HG02973 (cell line): Measurements from ENCODE around the gene PNPLA3.
A peak's percentile ranks its signal among the peaks of the same experiment; 100 is the strongest.

Source experiments
- ATAC-seq: cut with Tn5 transposase; IDR thresholded peaks from one replicate; pipeline ENCODE4 v1.9.1; 2021; ENCODE audit warnings: moderate library complexity; ENCODE audit not compliant: unreplicated experiment

Gene PNPLA3

GRCh38 chr22:43923631-43924464 lies at the start of gene PNPLA3:
Gene PNPLA3, plus strand, starts transcription at chr22:43923805. Its CDS starts 107 bp downstream, at chr22:43923912.
- ATAC-seq, result no peak

DNA sequence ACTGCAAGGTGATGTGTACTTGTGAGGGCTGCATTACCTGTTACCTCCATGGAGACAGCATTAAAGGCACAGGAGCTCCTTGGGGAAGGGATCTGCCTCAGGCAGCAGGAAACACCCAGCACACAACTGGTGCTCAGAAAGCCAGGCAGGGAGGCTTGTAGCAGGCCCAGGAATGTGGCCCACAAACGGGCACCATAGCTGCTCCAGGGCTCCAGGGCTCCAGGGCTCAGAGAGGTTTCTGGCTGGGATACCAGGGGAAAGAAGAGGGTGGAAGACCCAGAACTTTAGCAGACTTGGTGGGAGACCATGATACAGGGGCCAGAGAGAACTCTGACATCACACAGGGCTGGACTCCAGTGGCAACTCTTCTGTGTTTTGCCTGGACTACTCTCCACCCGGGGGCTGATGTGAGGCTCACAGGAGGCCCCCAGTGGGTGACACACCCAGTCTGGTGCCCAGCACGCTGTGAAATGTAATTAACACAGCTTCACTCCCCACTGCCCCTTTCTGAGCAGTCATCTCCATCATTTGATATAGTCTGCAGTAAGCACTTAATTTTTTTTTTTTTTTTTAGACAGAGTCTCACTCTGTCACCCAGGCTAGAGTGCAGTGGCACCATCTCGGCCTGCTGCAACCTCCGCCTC lies 46.6 kb upstream of the PNPLA3 start:
- ATAC-seq, result no peak

- ATAC-seq, result no peak
Observed at GRCh38 chr22:43878079-43878795, 45.4 kb upstream of the PNPLA3 start.

GRCh38 chr22:43878831-43879550 lies 44.6 kb upstream of the PNPLA3 start:
- ATAC-seq, result no peak

GRCh38 chr22:43879901-43880540 lies 43.6 kb upstream of the PNPLA3 start:
- no peak for ATAC-seq

GRCh38 chr22:43880541-43880991 lies 43.0 kb upstream of the PNPLA3 start:
- no peak for ATAC-seq

GRCh38 chr22:43881091-43882061 lies 42.2 kb upstream of the PNPLA3 start:
- ATAC-seq, result no peak

GRCh38 chr22:43882122-43882767 lies 41.4 kb upstream of the PNPLA3 start:
- no peak for ATAC-seq

DNA sequence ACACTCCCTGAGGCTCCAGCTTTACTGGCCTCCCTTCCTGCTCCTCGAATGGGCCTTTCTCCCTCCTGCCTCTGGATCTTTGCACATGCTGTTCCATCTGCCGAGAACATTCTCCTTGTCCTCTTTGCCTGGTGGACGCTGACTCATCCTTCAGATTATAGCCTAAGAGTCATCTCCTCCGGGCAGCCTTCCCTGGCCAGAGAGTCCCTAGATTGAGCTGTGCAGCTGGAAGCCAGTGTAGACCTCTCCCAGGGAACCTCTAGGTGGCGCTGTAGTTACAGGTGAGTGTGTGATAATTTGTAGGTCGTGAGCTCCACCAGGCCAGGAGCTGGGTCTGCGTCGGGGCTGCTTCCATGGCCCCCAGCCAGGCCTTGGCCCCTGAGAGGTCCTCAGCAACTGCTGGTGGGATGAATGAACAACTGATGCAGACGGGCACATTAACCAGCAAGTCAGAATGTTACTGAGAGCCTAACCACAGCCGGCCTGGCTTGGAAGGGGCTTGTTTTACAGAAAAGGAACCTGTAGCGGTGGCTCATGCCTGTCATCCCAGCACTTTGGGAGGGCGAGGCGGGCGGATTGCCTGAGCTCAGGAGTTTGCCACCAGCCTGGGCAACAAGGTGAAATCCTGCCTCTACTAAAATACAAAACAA lies 40.5 kb upstream of the PNPLA3 start:
- ATAC-seq, result no peak

- ATAC-seq, result no peak
Observed at GRCh38 chr22:43883719-43884415, 39.7 kb upstream of the PNPLA3 start.

GRCh38 chr22:43884600-43885318 lies 38.8 kb upstream of the PNPLA3 start:
- ATAC-seq, result peak; percentile 62

DNA sequence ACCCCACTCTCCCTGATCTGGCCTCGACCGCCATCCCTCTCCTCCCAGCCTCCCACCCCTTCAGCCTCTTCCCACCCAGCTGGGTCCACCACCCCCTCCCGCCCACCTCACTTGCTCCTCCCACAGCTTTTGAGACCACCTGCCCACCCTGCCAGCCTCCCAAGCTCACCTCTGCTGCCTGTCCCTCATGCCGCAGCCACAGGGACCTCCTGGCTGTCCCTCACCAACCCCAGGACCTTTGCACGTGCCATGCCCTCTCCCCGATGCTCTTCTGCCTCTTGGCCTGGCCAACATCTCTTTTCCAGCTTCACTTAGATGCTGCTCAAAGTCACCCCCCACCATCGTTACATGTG lies 38.3 kb upstream of the PNPLA3 start:
- no peak for ATAC-seq

GRCh38 chr22:43885786-43886185 lies 37.8 kb upstream of the PNPLA3 start:
- no peak for ATAC-seq

DNA sequence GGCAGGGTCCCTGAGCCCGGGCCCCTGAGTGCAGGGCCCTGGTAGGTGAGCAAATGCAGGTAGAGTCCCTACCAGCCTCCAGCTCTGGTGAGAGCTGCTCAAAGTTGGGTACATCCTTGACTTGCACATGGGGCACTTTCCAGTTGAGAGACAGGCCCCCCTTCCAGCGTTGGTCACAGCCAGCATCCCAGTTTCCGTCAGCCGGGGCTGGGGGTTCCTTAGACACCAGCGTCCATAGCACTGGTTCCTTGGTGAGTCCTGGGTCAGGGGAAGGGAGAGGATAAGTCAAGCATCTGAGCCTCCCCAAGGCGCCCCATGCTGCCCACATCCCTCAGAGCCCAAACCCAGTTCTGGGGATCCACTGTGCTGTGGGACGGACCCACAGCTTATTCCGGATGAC lies 37.4 kb upstream of the PNPLA3 start:
- no peak for ATAC-seq

DNA sequence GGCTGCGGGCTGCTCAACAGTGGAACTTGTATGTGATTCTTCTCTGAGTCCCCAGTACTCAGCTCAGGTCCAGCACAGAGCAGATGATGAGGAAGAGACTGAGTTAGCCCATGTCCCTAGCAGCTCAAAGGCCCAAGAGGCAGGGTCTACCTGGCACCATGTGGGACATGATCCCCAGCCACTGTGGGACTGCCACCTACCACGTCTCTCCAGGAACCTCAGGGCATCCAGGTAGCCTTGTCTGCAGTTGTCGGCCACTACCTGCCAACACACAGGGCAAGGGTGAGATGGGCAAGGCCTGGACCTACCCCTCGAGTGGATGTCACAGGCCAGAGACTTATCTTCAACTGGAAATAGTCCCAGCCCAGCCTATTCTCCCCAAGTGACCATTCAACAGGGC lies 36.2 kb upstream of the PNPLA3 start:
- no peak for ATAC-seq

GRCh38 chr22:43888740-43889139 lies 34.9 kb upstream of the PNPLA3 start:
- ATAC-seq, result no peak

- ATAC-seq, result no peak
Observed at GRCh38 chr22:43889201-43889859, 34.3 kb upstream of the PNPLA3 start.
